ENCODE results near the gene SNX5.

The SNX5 gene

DNA sequence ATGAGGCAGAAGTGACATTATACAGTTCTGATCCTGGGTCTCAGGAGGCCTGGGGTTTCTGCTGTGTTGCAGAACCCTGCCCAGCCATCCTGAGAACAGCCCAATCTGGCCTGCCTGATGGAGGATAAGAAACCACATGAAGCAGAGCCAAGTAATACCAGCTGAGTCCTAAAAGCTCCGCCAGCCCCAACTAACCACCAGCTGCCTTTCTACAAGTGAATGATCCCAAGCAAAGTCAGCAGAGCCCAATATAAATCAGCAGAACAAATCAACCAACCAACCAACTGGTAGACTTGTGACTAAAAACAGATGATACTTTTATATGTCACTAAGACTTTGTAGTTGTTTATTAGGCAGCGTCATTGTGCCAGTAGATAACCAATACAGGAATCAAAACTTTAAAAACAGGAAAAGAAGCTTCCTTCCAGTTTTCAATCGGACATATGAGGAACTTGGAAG is 52.1 kb downstream of the SNX5 start:
- DNase-seq (ENCODE audit: low read depth in 3 of 3) = no peak

DNA sequence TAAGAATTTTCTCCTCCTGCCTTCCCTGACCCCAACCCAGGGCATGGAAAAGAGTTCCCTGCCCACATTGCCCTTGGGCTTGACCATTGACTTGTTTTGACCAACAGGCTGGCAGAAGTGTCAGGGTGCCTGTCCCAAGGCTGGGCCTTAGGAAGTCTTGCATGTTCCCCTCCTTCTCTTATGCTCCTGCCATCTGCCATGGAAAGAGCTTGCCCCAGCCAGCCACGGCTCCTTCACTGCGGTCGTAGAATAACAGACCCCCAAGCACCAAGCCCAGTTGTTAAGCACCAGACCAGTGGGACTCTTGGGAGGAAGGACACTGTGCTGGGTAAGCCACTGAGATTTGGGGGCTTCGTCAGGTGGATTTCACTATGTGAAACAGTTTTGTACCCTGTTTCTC is 53.6 kb downstream of the SNX5 start:
- DNase-seq (ENCODE audit: low read depth in 3 of 3) = no peak

DNA sequence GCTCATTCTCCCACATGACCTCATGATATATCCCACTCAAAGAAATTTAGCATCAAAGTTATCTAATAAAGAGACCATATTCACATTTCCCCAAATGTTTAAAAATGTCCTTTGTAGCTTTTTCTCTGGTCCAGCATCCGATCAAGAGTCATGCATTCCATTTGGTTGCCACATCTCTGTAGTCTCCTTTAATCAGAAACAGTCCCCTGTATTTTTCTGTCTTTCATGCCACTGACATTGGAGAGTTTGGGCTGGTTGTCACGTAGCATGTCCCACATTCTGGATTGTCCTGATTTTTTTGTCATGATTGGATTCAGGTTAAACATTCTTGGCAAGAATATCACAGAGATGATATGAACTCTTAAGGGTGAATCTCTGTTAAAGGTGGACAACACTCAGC is 55.7 kb downstream of the SNX5 start:
- no peak for DNase-seq (ENCODE audit: low read depth in 3 of 3)

DNA sequence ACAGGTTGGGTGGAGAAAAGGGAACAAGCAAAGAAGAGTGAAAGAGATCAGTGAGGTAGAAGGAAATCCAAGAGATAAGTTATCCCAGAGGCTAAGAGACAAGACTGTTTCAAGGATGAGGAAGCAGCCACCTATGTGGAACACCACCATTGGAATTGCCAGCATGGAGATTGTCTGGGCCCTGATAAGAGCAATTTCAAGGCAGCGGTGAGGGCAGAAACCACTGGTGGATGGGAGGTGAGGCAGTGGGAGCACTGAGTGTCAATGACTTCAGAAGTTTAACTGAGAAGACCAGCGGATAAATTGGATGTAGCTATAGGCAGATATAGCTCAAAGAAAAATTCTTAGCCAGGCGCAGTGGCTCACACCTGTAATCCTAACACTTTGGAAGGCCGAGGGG is 56.7 kb downstream of the SNX5 start:
- no peak for DNase-seq (ENCODE audit: low read depth in 3 of 3)

DNA sequence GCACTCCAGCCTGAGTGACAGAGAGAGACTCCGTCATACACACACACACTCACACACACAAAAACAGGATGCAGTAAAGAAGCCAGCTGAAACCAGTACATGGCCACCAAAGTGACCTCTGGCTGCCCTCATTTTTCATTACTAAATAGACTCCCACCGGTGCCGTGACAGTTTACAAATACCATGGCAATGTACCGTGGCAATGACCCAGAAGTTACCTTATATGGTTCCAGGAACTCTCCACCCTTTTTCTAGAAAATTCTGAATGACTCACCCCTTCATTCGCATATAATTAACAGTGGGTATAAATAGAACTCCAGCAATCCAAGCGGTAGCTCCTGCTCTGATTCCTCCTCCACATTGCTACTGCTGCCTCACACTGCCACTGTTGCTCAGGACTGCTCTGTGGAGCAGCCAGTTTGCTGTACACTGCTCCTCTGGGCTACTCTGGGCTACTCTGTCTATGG is 57.7 kb downstream of the SNX5 start:
- no peak for DNase-seq (ENCODE audit: low read depth in 3 of 3)

DNA sequence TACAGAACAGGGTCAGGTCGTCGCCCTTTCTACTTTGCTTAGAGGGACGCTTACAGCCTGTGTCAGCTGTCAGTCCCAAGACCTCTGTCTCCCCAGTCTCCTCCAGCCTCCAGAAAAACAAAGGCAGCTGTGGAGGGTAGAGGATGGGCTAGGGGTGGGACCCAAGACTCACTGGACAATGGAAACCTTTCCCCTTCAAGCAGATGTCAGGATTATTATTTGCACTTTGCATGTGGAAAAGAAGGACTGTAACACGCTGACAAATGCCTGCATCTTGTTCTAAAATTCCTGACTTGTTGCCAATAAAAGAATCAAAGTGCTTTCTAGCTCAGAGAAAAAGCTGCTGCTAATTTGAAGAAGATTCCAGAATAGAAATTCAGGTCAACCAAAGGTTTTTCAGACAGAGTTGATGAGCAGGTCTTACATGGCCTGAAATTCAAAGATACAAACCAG is 58.7 kb downstream of the SNX5 start:
- DNase-seq (ENCODE audit: low read depth in 3 of 3) = no peak

DNA sequence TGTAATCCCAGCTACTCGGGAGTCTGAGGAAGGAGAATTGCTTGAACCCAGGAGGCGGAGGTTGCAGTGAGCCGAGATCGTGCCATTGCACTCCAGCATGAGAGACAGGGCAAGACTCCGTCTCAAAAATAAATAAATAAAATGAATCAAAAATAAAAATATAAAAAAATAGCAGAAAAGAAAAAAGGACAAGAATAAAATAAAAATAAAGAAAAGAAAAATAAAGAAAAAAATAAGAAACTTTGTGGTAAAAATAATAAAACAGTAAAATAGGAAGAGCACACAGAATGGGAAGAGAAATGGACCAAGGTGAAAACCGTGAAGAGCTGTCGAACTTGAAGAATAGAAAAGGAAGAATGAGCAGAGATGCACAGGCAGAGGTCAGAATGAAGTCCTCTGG is 63.0 kb downstream of the SNX5 start:
- no peak for DNase-seq (ENCODE audit: low read depth in 3 of 3)

DNA sequence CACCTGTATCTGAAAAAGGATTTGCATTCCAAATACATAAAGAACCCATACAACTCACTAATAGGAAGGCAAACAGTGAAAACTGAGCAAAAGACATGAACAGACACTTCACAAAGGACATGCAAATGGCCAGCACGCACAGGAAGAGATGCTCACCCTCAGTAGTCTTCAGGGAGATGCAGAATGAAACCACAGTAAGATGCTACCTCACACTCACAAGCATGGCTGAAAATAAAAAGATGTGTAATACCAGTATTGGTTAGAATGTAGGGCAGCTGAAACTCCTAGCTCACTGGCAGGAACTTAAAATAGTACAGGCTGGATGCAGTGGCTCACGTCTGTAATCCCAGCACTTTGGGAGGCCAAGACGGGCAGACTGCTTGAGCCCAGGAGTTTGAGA is 64.6 kb downstream of the SNX5 start:
- DNase-seq (ENCODE audit: low read depth in 3 of 3) = no peak

DNA sequence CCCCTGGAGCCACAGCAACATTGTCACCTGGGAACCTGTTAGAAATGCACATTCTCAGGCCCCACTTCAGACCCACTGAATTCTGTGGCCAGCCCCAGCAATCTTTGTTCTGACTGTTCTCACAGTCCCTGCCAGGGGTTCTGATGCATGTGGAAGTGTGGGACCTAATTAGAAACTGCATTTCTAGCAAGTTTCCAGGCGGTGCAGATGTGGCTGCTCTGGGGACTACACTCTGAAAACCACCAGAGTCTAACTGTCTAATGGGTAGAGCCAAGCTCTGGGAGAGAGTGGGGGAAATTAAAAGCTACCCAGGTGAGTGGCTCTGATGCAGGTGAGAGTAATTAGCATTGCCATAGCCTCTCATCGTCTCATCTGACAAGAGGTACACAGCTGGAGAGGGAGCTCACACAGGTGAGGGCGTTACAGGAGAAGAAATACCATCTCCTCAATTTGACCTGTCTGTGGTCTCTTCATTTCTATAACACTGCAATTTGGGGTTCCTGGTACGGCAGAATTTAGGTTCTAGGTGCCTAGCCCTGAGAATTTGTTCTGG is 66.0 kb downstream of the SNX5 start:
- no peak for DNase-seq (ENCODE audit: low read depth in 3 of 3)

DNA sequence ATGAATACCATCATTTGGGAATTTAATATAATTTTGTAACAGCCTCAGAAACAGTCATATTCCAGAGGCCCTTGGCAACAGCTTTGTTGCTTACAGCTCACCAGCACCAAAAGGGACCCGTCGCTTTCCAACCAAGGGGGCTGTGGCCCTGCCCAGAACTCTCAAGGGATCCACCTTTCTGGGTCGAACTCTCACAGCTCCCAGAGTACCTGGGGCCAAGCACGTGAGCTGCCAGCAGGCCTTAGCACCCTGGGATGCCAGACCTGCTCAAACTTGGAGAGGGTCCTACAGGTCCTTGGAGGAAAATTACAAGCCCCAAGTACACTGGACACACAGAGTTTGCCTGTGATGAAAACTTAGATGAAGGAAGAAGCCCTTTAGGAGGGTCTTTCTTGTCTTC is 66.6 kb downstream of the SNX5 start:
- no peak for DNase-seq (ENCODE audit: low read depth in 3 of 3)

DNA sequence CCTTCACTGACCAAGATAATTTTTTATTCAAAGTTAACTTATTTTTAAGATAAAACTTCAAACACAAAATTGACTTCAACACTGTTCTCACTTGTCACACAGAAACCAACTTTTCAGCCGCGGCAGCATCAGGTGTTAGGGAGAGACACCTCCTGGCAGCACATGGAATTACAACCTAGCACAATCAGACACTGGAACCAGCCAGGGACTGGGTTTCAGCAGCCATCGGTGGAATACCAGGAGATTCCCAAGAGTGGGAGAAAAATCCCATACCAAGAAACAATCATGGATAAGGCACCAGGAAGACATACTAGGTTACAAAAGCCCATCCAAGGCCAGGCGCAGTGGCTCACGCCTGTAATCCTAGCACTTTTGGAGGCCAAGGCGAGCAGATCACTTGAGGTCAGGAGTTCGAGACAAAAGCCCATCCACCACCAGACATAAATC is 70.0 kb downstream of the SNX5 start:
- DNase-seq (ENCODE audit: low read depth in 3 of 3) = peak; percentile 22 to 55 (median 52)

DNA sequence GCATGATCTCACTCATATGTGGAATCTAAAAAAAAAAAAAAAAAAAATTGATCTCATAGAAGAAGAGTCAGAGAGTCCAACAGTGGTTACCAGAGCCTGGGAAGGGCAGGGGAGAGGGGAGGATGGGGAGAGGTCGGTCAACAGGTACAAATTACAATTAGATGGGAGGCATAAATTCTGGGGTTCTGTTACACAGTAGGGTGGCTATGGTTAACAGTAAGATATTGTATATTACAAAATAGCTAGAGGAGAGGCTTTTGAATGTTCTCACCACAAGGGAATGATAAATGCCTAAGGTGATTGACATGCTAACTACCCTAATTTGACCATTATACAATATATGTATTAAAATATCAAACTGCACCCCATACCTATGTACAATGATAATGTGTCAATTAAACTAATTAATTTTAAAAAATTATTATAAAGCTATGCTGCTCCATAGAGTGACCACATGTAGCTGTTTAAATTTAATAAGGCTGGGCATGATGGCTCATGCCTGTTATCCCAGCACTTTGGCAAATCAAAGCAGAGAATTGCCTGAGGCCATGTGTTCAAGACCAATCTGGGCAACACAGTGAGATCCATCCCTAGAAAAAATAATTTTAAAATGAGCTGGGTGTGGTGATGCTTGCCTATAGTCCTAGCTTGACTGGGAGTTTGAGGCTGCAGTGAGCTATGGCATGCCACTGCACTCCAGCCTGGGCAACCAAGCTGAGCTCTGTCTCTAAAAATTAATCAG is 70.9 kb downstream of the SNX5 start:
- DNase-seq (ENCODE audit: low read depth in 3 of 3) = no peak

DNA sequence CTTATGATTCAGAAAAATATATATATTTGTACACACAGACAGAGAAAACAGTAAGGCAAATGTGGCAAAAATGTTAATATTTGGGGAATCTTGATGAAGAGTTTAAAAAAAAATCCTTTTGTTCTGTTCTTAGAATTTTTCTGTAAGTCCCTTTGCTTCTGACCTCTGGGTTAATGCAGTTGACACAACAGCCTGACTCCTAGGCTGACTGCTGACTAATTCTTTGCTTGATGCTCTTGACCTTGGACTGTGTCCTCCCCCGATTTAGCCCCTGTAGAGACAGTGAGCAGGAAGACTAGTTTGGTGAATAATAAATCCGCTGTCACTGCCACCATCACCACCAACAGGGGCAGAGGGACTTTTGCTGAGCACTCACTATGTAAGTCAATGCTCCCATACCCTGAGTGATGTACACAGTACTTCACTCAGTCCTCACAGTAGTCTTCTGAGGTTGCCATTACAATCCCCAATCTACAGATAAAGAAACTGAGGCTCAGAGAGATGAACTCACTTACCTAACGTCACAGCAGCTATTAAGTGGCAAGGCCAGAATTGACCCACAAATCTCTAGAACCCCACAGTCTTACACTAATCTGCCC is 71.7 kb downstream of the SNX5 start:
- no peak for DNase-seq (ENCODE audit: low read depth in 3 of 3)

DNA sequence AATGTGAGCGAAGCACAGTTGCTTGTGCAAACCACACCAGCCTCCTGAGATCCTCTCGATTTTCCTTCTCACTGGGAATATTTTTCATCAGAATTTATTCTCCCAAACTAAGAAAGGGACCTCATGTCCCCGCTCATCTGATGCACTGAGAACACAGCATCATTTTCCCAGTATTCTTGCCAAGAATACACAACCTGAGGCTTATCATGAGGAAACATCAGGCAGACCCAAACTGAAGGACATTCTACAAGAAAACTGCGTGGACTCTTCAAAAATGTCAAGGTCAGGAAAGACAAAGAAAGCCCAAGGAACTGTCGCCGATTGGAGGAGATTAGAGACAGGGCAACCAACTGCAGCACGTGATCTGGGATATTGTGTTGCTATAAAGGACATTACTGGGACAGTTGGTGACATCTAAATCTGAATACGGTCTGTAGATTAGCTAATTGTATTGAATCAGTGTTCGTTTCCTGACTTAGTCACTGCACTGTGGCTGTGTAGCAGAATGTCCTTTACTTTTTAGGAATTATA is 72.3 kb downstream of the SNX5 start:
- DNase-seq (ENCODE audit: low read depth in 3 of 3) = no peak

DNA sequence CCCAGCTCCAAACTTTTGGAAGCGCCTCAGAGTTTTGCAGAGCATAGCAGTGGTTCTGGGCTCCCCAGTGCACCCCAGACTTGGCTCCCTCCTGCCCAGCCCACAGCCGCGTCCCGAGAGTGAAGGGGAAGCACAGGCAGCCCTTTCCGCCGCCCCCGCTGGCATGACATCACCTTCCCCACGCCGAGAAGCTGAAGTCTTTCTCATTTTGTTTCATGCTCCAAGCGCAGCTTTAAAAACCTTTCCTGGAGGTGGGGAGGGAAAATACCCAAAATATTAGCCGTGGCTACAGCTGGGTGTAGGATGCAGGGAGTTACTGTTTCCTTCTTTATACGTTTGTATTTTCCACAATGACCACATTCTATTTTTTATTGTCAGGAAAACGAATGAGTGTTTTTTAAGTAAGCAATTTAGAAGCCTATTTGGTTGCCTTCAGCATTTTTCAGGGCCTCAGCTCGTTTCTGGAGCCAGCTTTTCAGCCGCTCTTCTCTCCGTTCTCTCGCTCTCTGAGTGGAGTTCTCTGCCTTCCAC is 72.9 kb downstream of the SNX5 start:
- DNase-seq (ENCODE audit: low read depth in 3 of 3) = peak; percentile 29 to 73 (median 36)

DNA sequence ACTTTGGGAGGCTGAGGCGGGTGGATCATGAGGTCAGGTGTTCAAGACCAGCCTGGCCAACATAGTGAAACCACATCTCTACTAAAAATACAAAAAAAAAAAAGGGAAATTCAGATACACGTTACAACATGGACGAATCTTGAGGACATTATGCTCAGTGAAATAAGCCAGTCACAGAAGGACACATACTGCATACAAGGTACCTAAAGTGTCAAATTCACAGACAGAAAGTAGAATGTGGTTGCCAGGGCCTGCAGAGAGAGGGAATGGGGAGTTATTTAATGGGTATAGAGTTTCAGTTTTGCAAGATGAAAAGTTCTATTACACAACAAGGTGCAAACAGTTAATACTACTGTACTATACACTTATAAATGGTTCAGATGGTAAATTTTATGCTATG is 75.1 kb downstream of the SNX5 start:
- no peak for DNase-seq (ENCODE audit: low read depth in 3 of 3)

DNA sequence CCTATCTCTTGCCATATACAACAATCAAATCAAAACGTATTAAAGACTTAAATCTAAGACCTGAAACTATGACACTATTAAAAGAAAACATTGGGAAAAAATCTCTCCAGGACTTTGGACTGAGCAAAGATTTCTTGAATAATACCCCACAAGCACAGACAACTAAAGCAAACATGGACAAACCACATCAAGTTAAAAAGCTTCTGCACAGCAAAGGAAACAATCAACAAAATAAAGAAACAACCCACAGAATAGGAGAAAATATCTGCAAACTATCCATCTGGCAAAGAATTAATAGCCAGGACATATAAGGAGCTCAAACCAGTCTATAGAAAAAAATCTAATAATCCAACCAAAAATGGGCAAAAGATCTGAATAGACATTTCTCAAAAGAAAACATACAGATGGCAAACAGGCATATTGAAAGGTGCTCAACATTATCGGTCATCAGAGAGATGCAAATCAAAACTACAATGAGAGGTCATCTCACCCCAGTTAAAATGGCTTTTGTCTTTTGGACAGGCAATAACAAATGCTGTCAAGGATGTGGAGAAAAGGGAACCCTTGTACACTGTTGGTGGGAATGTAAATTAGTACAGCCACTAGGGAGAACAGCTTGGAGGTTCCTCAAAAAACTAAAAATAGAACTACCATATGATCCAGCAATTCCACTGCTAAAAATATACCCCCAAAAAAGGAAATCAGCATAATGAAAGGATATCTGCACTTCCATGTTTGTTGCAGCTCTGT is 76.2 kb downstream of the SNX5 start:
- no peak for DNase-seq (ENCODE audit: low read depth in 3 of 3)

All from stimulated activated CD4-positive, alpha-beta T cell treated with anti-CD3 and anti-CD28 coated beads, TNF-alpha, amount 100 ng/mL, for 24 hours (primary cell).